Epithelial cell of proximal tubule (primary cell): ENCODE measurements around the gene NFIA. TPM values are rescaled to one million over a fixed set of nuclear protein-coding genes. Genes with fewer than 3 reads are reported as not detected.

Source experiments
- DNase-seq: peaks from one replicate; pipeline ENCODE4 v3.0.0-alpha.2; 2011; ENCODE audit warnings: low read depth
- H3K4me3 ChIP-seq: 2 replicates; pipeline ENCODE4 v1.5.1; 2011; ENCODE audit warnings: low read depth, mild to moderate bottlenecking, low read length
- CTCF ChIP-seq: conservative IDR thresholded peaks from 2 replicates; pipeline ENCODE4 v1.5.1; 2012; ENCODE audit warnings: low read depth, mild to moderate bottlenecking, low read length
- total RNA-seq: library from RNA; depleted of rRNA; stranded (reverse); fragments of >200 nt; gene quantifications from 2 replicates; pipeline ENCODE4 v1.2.3, GENCODE V29; 2015

NFIA gene
- total RNA-seq, 1 donor from 2014 or later, result 1.6 TPM

DNA sequence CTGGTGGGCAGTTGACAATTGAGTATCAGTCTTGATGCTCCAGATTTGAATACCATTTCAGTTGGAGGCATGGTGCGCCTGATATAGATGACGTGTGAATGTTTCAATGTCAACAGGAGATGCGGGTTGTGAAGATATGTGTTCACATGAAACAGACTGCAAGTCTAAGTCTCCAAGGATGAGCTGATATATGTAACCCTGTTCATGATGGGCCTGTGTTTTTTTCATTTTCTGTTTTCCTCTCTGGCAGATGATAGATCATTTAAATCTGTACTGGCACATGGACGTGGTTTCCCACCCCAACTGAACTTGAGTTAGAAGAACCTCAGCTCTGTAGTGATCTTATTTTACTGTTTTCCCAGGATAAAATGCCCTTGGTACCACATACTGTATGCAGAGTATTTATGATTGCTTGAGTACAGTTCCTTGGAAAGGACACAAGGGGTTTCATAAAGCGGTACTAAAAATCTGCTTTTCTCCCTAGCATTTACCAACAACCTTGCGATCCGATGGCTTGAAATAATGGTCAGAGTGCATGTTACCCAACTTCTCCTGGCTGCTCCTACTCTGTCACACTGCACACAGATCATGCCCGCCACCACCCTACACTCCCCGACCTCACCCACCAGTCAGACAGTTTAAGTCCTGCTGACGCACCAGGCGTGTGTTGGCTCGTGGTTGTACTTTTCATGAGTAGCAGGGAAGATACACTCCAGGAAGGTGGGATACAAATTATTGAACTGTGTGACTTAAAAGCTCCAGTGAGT is 131.1 kb downstream of the NFIA start:
- no peak for TF ChIP-seq CTCF
- DNase-seq, result no peak
- H3K4me3 ChIP-seq, result no peak overlapping the region

GRCh38 chr1:61215119-61215518 is 132.8 kb downstream of the NFIA start:
- H3K4me3 ChIP-seq, result no peak overlapping the region
- no peak for TF ChIP-seq CTCF
- no peak for DNase-seq

DNA sequence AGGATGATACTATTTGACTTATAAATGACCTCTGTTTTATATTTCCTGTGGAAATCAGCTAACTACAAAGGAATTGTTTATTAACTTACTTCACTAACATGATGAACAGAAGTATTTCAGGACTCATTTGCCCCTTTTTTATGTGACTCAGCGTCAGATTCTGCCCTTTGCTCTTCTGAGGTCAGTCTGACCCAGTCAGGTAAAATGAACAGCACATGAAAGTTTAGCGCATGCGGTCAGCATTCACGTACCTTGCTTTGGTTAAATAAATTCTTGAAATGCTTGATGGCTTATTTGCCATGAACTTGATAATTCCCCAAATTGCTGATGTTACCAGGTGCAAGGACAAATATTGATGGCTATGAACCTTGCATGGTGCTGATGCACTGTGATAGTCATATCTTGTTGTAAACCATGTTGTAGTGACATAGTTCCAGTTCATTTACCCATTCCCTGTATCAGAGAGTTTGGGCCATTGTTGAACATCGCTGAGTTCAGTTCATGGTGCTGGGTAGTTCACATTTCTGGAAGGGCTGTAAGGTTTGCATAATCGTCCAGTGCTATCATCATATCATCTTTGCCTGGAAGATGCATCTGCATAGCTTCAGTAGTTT is 133.4 kb downstream of the NFIA start:
- no peak overlapping the region for H3K4me3 ChIP-seq
- no peak for TF ChIP-seq CTCF
- peak; percentile 77 for DNase-seq

GRCh38 chr1:61220536-61220935 is 138.2 kb downstream of the NFIA start:
- H3K4me3 ChIP-seq, result no peak overlapping the region
- TF ChIP-seq CTCF, result no peak
- no peak for DNase-seq

DNA sequence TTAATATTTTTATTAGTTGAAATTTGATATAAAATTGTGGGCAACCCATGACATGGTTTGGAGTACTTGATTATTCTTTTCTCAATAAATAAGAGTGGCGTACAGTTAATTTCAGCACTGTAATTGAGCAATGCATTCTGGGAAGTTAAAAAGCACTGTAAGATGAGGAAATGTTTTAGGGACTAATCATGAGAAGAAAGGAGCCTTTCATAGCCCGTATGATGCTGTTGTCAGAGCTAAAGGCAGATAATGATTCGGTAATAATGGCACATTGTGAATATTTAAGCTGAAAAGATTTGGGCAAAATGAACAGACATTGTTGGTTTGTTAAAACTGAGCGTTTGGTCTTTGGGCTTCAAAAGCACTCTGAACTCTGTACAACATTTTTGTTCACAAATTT is 139.3 kb downstream of the NFIA start:
- no peak for DNase-seq
- no peak for TF ChIP-seq CTCF
- no peak overlapping the region for H3K4me3 ChIP-seq

DNA sequence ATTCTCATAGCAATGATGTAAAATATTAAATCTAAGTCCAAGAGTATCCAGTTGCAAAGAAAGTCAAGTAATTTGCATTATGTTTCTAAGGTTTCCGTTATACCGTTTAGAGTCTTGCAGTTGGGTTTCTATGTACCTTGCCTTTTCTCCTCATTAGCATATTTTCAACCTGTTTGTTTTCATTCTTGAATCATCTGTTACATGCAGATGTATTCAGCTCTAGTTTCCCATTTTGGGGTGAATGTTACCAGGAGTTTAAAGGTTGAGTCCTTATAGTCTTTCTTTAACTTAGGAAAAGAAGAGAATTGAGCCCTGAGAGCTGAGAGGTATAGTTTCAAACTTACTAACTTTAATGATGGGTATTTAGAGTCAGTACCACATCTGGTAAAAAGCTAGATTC is 139.9 kb downstream of the NFIA start:
- TF ChIP-seq CTCF, result no peak
- DNase-seq, result no peak
- no peak overlapping the region for H3K4me3 ChIP-seq

- no peak overlapping the region for H3K4me3 ChIP-seq
- DNase-seq, result no peak
- TF ChIP-seq CTCF, result no peak
Observed at GRCh38 chr1:61223140-61223539, 140.8 kb downstream of the NFIA start.
